NCI-H146 treated with DMSO at 0.1 percent for 48 hours (cell line): ENCODE measurements around the gene KAT2A.
A peak's percentile ranks its signal among the peaks of the same experiment; 100 is the strongest.

Experiments
- DNase-seq: peaks from one replicate; lab custom pipeline; 2025; ENCODE audit not compliant: unreplicated experiment; lab: John Stamatoyannopoulos, UW

The KAT2A gene

GRCh38 chr17:42116705-42117396 is 4.3 kb downstream of the KAT2A start:
- DNase-seq, result peak; percentile 46

GRCh38 chr17:42114118-42114517 is 7.0 kb downstream of the KAT2A start:
- no peak for DNase-seq

- no peak for DNase-seq
Observed at GRCh38 chr17:42113293-42114069, 7.7 kb downstream of the KAT2A start.

- no peak for DNase-seq
Observed at GRCh38 chr17:42112552-42113176, 8.5 kb downstream of the KAT2A start, which contains the start of gene DHX58. DHX58 (minus strand) TSS chr17:42112714; CDS start chr17:42111892, 822 bp downstream.

GRCh38 chr17:42111871-42112551 is 9.2 kb downstream of the KAT2A start:
- DNase-seq, result no peak

- no peak for DNase-seq
Observed at GRCh38 chr17:42111265-42111636, 9.9 kb downstream of the KAT2A start.

GRCh38 chr17:42110301-42111264 is 10.6 kb downstream of the KAT2A start:
- no peak for DNase-seq

- no peak for DNase-seq
Observed at GRCh38 chr17:42109086-42109485, 12.1 kb downstream of the KAT2A start.

- peak; percentile 16 for DNase-seq
Observed at GRCh38 chr17:42107597-42108576, 13.3 kb downstream of the KAT2A start.

- DNase-seq, result no peak
Observed at GRCh38 chr17:42107124-42107523, 14.0 kb downstream of the KAT2A start.

GRCh38 chr17:42106009-42106408 is 15.2 kb downstream of the KAT2A start:
- no peak for DNase-seq

- DNase-seq, result no peak
Observed at GRCh38 chr17:42104264-42104663, 16.9 kb downstream of the KAT2A start.

- no peak for DNase-seq
Observed at GRCh38 chr17:42103221-42103954, 17.8 kb downstream of the KAT2A start.

- no peak for DNase-seq
Observed at GRCh38 chr17:42101513-42102292, 19.5 kb downstream of the KAT2A start.

GRCh38 chr17:42098730-42099399 is 22.3 kb downstream of the KAT2A start:
- DNase-seq, result no peak

- no peak for DNase-seq
Observed at GRCh38 chr17:42097691-42098631, 23.2 kb downstream of the KAT2A start, which contains the start of gene ZNF385C. ZNF385C (minus strand) TSS chr17:42098473; CDS start chr17:42063056, 35,417 bp downstream.
